Mesenchymal stem cell (in vitro differentiated cells and primary cell): ENCODE data around the gene MYO1D.

Experiments used
- DNase-seq: peaks from one replicate; pipeline ENCODE4 v3.0.0-alpha.2; 2013
- H2AFZ ChIP-seq: one replicate; pipeline ENCODE4 v1.6.1; 2013; ENCODE audit warnings: low read depth, mild to moderate bottlenecking, control low read depth, inconsistent platforms, low read length, moderate library complexity
- H2AK5ac ChIP-seq: 2 replicates; pipeline ENCODE4 v1.6.1; 2013; ENCODE audit warnings: low read length, moderate library complexity, mild to moderate bottlenecking, inconsistent platforms; ENCODE audit not compliant: severe bottlenecking
- H2BK120ac ChIP-seq: one replicate; pipeline ENCODE4 v1.6.1; 2013; ENCODE audit warnings: low read depth, mild to moderate bottlenecking, inconsistent platforms, low read length, moderate library complexity
- H2BK12ac ChIP-seq, 2 experiments: one replicate each; pipeline ENCODE4 v1.6.1; 2013; ENCODE audit warnings: inconsistent platforms in 2 of 2, low read length in 2 of 2, mild to moderate bottlenecking in 2 of 2, moderate library complexity in 2 of 2, control low read depth in 1 of 2
- H2BK15ac ChIP-seq: one replicate; pipeline ENCODE4 v1.6.1; 2013; ENCODE audit warnings: mild to moderate bottlenecking, low read depth, inconsistent platforms; ENCODE audit not compliant: poor library complexity, severe bottlenecking
- H2BK5ac ChIP-seq: 2 replicates; pipeline ENCODE4 v1.6.1; 2013; ENCODE audit warnings: low read depth, mild to moderate bottlenecking, low read length, control low read depth, inconsistent platforms; ENCODE audit not compliant: poor library complexity, severe bottlenecking
- H3K14ac ChIP-seq, 2 experiments: one replicate each; pipeline ENCODE4 v1.6.1; 2013; ENCODE audit warnings: inconsistent platforms in 2 of 2, low read length in 2 of 2, control low read depth in 1 of 2, mild to moderate bottlenecking in 1 of 2, moderate library complexity in 1 of 2
- H3K18ac ChIP-seq, 2 experiments: one replicate each; pipeline ENCODE4 v1.6.1; 2013; ENCODE audit warnings: inconsistent platforms in 2 of 2, low read length in 2 of 2, control low read depth in 1 of 2, low read depth in 1 of 2, mild to moderate bottlenecking in 1 of 2
- H3K23ac ChIP-seq, 2 experiments: one replicate each; pipeline ENCODE4 v1.6.1; 2013; ENCODE audit warnings: inconsistent platforms in 2 of 2, low read length in 2 of 2, mild to moderate bottlenecking in 2 of 2, moderate library complexity in 2 of 2, control low read depth in 1 of 2
- H3K27ac ChIP-seq: 2 replicates; pipeline ENCODE4 v1.5.1; 2013; ENCODE audit warnings: mild to moderate bottlenecking, moderate library complexity, low read length, control low read depth, inconsistent platforms; ENCODE audit not compliant: poor library complexity, severe bottlenecking
- H3K27me3 ChIP-seq, 2 experiments: 2 replicates each; pipeline versions ENCODE4 v1.6.1 to v1.7.0; 2013; ENCODE audit warnings: low read length in 2 of 2, mild to moderate bottlenecking in 2 of 2, moderate library complexity in 2 of 2, control low read depth in 1 of 2, inconsistent platforms in 1 of 2; ENCODE audit not compliant: control insufficient read depth in 1 of 2, insufficient read depth in 1 of 2
- H3K36me3 ChIP-seq, 2 experiments: 2 replicates each; pipeline versions ENCODE4 v1.6.1 to v1.7.0; 2013; ENCODE audit warnings: low read length in 2 of 2, control low read depth in 1 of 2, inconsistent platforms in 1 of 2, low read depth in 1 of 2, mild to moderate bottlenecking in 1 of 2; ENCODE audit not compliant: insufficient read depth in 2 of 2, control insufficient read depth in 1 of 2
- H3K4ac ChIP-seq, 2 experiments: one replicate each; pipeline ENCODE4 v1.6.1; 2013; ENCODE audit warnings: inconsistent platforms in 2 of 2, low read length in 2 of 2, mild to moderate bottlenecking in 2 of 2, moderate library complexity in 2 of 2, control low read depth in 1 of 2, low read depth in 1 of 2
- H3K4me1 ChIP-seq: 2 replicates; pipeline ENCODE4 v1.6.1; 2013; ENCODE audit warnings: low read depth, low read length, control low read depth; ENCODE audit not compliant: control insufficient read depth, insufficient read depth
- H3K4me2 ChIP-seq: 2 replicates; pipeline ENCODE4 v1.6.1; 2013; ENCODE audit warnings: low read length, mild to moderate bottlenecking, inconsistent platforms; ENCODE audit not compliant: poor library complexity, severe bottlenecking
- H3K4me3 ChIP-seq, 2 experiments: 2 replicates each; pipeline versions ENCODE4 v1.5.1 to v1.7.0; 2013; ENCODE audit warnings: low read length in 2 of 2, mild to moderate bottlenecking in 2 of 2, control low read depth in 1 of 2, low read depth in 1 of 2; ENCODE audit not compliant: insufficient read depth in 1 of 2
- H3K79me1 ChIP-seq: replicated peaks from 2 replicates; pipeline ENCODE4 v1.6.1; 2013; ENCODE audit warnings: mild to moderate bottlenecking, control low read depth, low read length, inconsistent platforms; ENCODE audit not compliant: poor library complexity, severe bottlenecking
- H3K9ac ChIP-seq: 2 replicates; pipeline ENCODE4 v1.7.0; 2013; ENCODE audit warnings: mild to moderate bottlenecking, low read length, moderate library complexity
- H3K9me3 ChIP-seq: 2 replicates; pipeline ENCODE4 v1.7.0; 2013; ENCODE audit warnings: mild to moderate bottlenecking, low read length; ENCODE audit not compliant: control insufficient read depth
- H4K8ac ChIP-seq: one replicate; pipeline ENCODE4 v1.6.1; 2013; ENCODE audit warnings: inconsistent platforms, mild to moderate bottlenecking, low read length, moderate library complexity
- H4K91ac ChIP-seq: one replicate; pipeline ENCODE4 v1.6.1; 2013; ENCODE audit warnings: mild to moderate bottlenecking, low read length, inconsistent platforms
- WGBS: methylation state at CpG from one replicate; pipeline ENCODE4 v1.1.7; 2013; ENCODE audit warnings: mixed read lengths; 5-methylcytosine and 5-hydroxymethylcytosine counted together

Gene MYO1D

DNA sequence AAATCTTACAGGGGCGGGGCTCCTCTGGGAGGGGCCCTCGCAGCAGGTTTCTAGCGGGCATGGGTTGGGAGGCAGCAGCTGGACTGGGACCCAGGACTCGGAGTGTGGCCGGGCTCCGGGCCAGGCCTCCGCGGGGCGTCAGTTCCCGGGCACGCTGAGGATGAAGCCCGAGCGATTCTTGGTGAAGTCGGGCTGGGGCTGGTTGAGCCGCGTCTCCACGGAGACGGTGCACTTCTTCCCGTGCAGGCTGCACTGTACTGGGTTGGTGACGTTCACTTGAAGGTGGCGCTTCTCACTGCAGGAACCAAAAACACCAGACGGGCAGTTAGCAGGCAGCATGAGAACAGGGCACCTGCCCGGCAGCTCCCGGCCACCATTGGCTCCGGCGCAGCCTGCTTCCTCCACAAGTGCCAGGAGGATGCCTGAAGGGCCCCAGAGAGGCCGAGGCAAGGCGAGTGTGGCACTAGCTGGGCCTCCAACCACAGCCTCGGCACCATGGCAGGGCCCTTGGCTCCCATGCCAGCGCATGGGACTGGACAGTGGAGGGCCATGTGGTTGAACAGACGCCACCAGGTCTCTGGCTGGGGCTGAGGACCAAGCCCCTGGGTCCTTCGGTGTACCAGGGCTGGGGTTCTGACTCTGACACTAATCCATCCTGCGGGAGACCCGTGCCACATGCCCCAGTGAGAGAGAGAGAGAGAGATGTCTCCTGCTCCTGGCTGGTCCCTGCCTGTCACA is 382.1 kb downstream of the MYO1D start:
- Histone ChIP-seq H2BK12ac (no peak overlapping the region), H2BK5ac (no peak overlapping the region), H2AFZ (no peak overlapping the region), H3K27ac (no peak overlapping the region), H2AK5ac (no peak overlapping the region), H3K4me1 (peaks cover 51% of the 10 kb centered on the region), H3K9me3 (no peaks in the 10 kb centered on the region), H4K91ac (peak overlapping the region; percentile 43), H3K23ac (no peak overlapping the region), H4K8ac (no peak overlapping the region), H3K4me2 (no peak overlapping the region), H3K4me3 (no peak overlapping the region), H3K27me3 (no peaks in the 10 kb centered on the region), H2BK15ac (no peak overlapping the region), H3K14ac (no peak overlapping the region), H3K4ac (no peak overlapping the region), H3K36me3 (peaks cover 10 to 17% of the 10 kb centered on the region in 2 experiments), H3K79me1 (peaks cover 7% of the 10 kb centered on the region), H3K18ac (no peak overlapping the region), H3K9ac (no peak overlapping the region), H2BK120ac (no peak overlapping the region)
- DNase-seq, result no peak
- 97% methylated on average over 34 of the region's 34 CpGs for WGBS

DNA sequence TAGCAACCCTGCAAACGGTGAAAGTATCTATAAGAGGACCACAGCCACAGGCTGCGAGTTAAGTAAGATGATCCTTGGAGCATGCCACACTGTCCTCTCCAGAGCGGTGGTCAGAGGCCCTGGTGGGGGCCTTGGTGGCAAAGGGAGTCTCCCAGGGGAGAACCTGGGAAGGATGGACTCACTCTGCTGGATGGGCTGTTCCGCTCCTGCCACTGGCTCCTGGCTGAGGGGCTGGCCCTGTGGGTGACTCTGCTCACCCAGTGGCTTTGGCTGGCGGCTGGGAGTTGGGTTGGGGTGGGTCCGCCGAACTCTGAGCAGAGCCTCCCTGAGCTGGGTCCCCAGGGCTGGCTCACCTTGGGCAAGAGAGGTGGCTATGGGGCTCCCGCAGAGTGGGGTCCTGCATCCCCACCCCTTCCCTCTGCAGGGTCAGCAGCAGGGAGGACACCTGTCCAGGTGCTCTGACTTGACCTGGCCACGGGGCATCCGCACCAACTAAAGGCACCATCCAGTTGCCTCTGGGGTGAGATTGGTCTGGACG is 382.9 kb downstream of the MYO1D start:
- no peak overlapping the region for H4K8ac ChIP-seq
- H3K9me3 ChIP-seq, result no peaks in the 10 kb centered on the region
- no peak overlapping the region for H3K18ac ChIP-seq
- peaks cover 14 to 17% of the 10 kb centered on the region in 2 experiments for H3K36me3 ChIP-seq
- no peak overlapping the region for H3K4ac ChIP-seq
- no peak overlapping the region for H3K14ac ChIP-seq
- H2AFZ ChIP-seq, result no peak overlapping the region
- no peak overlapping the region for H4K91ac ChIP-seq
- H2BK120ac ChIP-seq, result no peak overlapping the region
- no peak overlapping the region for H3K4me2 ChIP-seq
- H3K9ac ChIP-seq, result no peak overlapping the region
- 96% methylated on average over 11 of the region's 11 CpGs for WGBS
- no peak overlapping the region for H3K23ac ChIP-seq
- H3K27me3 ChIP-seq, result no peaks in the 10 kb centered on the region
- no peak overlapping the region for H2BK5ac ChIP-seq
- DNase-seq, result no peak
- H2AK5ac ChIP-seq, result no peak overlapping the region
- H3K4me3 ChIP-seq, result no peak overlapping the region
- no peak overlapping the region for H2BK15ac ChIP-seq
- no peak overlapping the region for H2BK12ac ChIP-seq
- no peak overlapping the region for H3K27ac ChIP-seq
- peaks cover 53% of the 10 kb centered on the region for H3K4me1 ChIP-seq
- H3K79me1 ChIP-seq, result peaks cover 11% of the 10 kb centered on the region

DNA sequence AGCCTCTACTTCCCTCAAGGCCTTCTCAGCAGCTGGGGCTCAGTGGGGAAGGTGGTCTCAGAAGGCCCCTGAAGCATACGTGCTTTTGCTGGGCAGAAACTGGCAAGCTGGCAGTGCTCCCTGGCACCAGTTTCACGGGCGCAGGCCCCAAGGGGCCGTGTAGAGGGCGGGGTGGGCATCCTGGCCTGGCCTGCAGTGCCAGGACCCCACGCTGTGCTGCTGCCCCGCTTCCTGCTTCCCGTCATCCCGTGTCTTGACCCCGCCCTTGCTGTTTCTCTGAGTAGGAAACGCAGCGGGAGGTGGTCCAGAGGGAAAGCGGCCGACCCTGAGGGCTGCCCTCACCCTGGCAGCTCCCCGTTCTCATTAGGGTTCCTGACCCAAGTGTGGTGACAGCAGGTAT is 383.4 kb downstream of the MYO1D start:
- H2AK5ac ChIP-seq, result no peak overlapping the region
- H3K27me3 ChIP-seq, result no peaks in the 10 kb centered on the region
- H3K14ac ChIP-seq, result no peak overlapping the region
- H3K4me1 ChIP-seq, result peaks cover 53% of the 10 kb centered on the region
- no peak overlapping the region for H2AFZ ChIP-seq
- H3K4me2 ChIP-seq, result no peak overlapping the region
- no peak overlapping the region for H2BK5ac ChIP-seq
- H4K91ac ChIP-seq, result no peak overlapping the region
- H3K9me3 ChIP-seq, result no peaks in the 10 kb centered on the region
- no peak overlapping the region for H2BK12ac ChIP-seq
- peaks cover 17 to 18% of the 10 kb centered on the region in 2 experiments for H3K36me3 ChIP-seq
- no peak overlapping the region for H3K27ac ChIP-seq
- no peak overlapping the region for H3K4me3 ChIP-seq
- peaks cover 16% of the 10 kb centered on the region for H3K79me1 ChIP-seq
- H3K18ac ChIP-seq, result no peak overlapping the region
- H2BK120ac ChIP-seq, result no peak overlapping the region
- WGBS, result 91% methylated on average over 15 of the region's 15 CpGs
- no peak overlapping the region for H3K9ac ChIP-seq
- DNase-seq, result no peak
- H4K8ac ChIP-seq, result no peak overlapping the region
- no peak overlapping the region for H3K4ac ChIP-seq
- H3K23ac ChIP-seq, result no peak overlapping the region
- H2BK15ac ChIP-seq, result no peak overlapping the region

DNA sequence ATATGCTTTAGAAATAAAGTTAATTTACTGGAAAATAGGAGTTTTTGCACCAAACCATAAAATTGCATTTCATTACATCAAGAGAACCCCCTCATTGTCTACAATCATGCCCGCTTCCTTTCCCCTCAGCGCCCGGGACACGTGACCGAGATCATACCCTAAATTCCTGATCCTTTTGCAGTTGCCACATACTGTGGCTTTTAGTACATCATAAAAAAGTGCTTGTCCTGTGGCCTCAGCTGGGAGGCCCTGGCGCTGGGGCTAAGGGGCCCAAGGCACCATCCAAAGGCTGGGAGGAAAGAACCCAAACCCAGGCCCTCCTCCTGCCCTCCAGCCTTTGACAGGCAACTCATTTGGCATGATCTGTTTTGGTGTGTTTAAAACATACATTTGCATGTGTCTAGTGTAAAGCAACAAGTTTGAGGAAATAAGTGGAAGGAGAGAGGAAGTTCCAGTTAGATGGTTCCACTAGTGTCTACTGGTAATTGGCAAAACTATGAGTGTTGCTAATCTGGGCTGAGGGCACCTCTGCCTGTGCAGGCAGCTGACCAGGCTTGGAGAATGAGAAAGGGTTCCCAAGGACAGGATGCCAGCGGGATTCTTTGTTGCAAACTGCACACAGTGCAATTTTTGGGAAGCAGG is 384.2 kb downstream of the MYO1D start:
- Histone ChIP-seq H3K4me1 (peaks cover 54% of the 10 kb centered on the region), H3K9ac (no peak overlapping the region), H2BK15ac (no peak overlapping the region), H3K9me3 (no peaks in the 10 kb centered on the region), H3K36me3 (peaks cover 17 to 24% of the 10 kb centered on the region in 2 experiments), H3K27ac (no peak overlapping the region), H3K14ac (no peak overlapping the region), H2AK5ac (no peak overlapping the region), H3K4me3 (no peak overlapping the region), H2BK12ac (no peak overlapping the region), H3K18ac (no peak overlapping the region), H3K27me3 (no peaks in the 10 kb centered on the region), H3K4me2 (no peak overlapping the region), H2BK5ac (no peak overlapping the region), H3K79me1 (peaks cover 21% of the 10 kb centered on the region), H4K8ac (no peak overlapping the region), H2BK120ac (no peak overlapping the region), H3K23ac (no peak overlapping the region), H4K91ac (no peak overlapping the region), H2AFZ (no peak overlapping the region), H3K4ac (no peak overlapping the region)
- 96% methylated on average over 7 of the region's 7 CpGs for WGBS
- DNase-seq, result no peak
